B cell (primary cell): ENCODE results near the gene TPRG1L. TPM values are rescaled to one million over a fixed set of nuclear protein-coding genes. Genes with fewer than 3 reads are reported as not detected.

Experiments
- ATAC-seq: fragments of 200-7000 bp; cut with Tn5 transposase; one replicate; pipeline ENCODE4 v1.10.0; 2021; ENCODE audit warnings: low read depth, mild to moderate bottlenecking, moderate number of reproducible peaks, moderate library complexity
- CTCF ChIA-PET: fragments of 350-600 bp; sonication (Branson Sonifier 250); formaldehyde crosslinking; loops from one replicate; lab custom pipeline; 2021; ENCODE audit warnings: antibody characterized with exemption, inconsistent platforms; lab: Charles Lee
- POLR2A ChIA-PET: fragments of 350-600 bp; sonication (Branson Sonifier 250); formaldehyde crosslinking; loops from one replicate; lab custom pipeline; 2021; ENCODE audit warnings: antibody characterized with exemption; lab: Charles Lee
- DNase-seq: peaks from one replicate; pipeline ENCODE4 v3.0.0; 2013
- H2AFZ ChIP-seq: 2 replicates; pipeline ENCODE4 v1.6.1; 2012; ENCODE audit warnings: mild to moderate bottlenecking, low read depth, low read length; ENCODE audit not compliant: insufficient read depth, poor library complexity, severe bottlenecking
- H3K27ac ChIP-seq, 2 donors: 1 replicate in 1 of 2; 2 replicates in 1 of 2; pipeline ENCODE4 v1.5.1; 2012 to 2013; ENCODE audit warnings: low read length in 2 of 2, mild to moderate bottlenecking in 2 of 2, moderate library complexity in 1 of 2
- H3K27me3 ChIP-seq, 4 experiments: fragments of 200-600 bp in 1 of 4; sonication (generic) in 1 of 4; replicated peaks in 1 of 4; 1 replicate in 2 of 4; 2 replicates in 2 of 4; pipeline versions ENCODE4 v1.6.1 to v1.7.0; 2013 to 2016; ENCODE audit warnings: low read length in 3 of 4, mild to moderate bottlenecking in 2 of 4, mixed read lengths in 1 of 4, moderate library complexity in 1 of 4; ENCODE audit not compliant: insufficient read depth in 4 of 4, control insufficient read depth in 3 of 4; ENCODE audit errors: control extremely low read depth in 1 of 4
- H3K36me3 ChIP-seq, 2 experiments: replicated peaks in 1 of 2; 1 replicate in 1 of 2; 2 replicates in 1 of 2; pipeline versions ENCODE4 v1.6.1 to v1.7.1; 2013; ENCODE audit warnings: low read length in 1 of 2; ENCODE audit not compliant: insufficient read depth in 2 of 2, control insufficient read depth in 1 of 2; ENCODE audit errors: control extremely low read depth in 1 of 2, extremely low read depth in 1 of 2
- H3K4me1 ChIP-seq, 2 donors: fragments of 200-600 bp in 1 of 2; sonication (generic) in 1 of 2; 1 replicate in 1 of 2; 2 replicates in 1 of 2; pipeline versions ENCODE4 v1.5.1 to v1.6.1; 2013 to 2017; ENCODE audit warnings: low read length in 2 of 2; ENCODE audit not compliant: control insufficient read depth in 2 of 2, insufficient read depth in 2 of 2
- H3K4me2 ChIP-seq: replicated peaks from 2 replicates; pipeline ENCODE3; 2012; ENCODE audit warnings: mild to moderate bottlenecking, low read depth, low read length; ENCODE audit not compliant: poor library complexity, severe bottlenecking
- H3K4me3 ChIP-seq, 5 experiments: fragments of 200-600 bp in 1 of 5; sonication (generic) in 1 of 5; 1 replicate in 3 of 5; 2 replicates in 2 of 5; pipeline versions ENCODE4 v1.5.1 to v1.7.0; 2011 to 2016; ENCODE audit warnings: low read length in 4 of 5, mild to moderate bottlenecking in 4 of 5, low read depth in 2 of 5, control low read depth in 1 of 5, moderate library complexity in 1 of 5; ENCODE audit not compliant: insufficient read depth in 1 of 5; ENCODE audit errors: control extremely low read depth in 1 of 5, extremely low read depth in 1 of 5
- H3K79me2 ChIP-seq: fragments of 200-600 bp; sonication (generic); one replicate; pipeline ENCODE4 v1.6.0; 2016; ENCODE audit warnings: low read length; ENCODE audit not compliant: control insufficient read depth, insufficient read depth
- H3K9ac ChIP-seq: fragments of 200-600 bp; sonication (generic); 2 replicates; pipeline ENCODE4 v1.6.1; 2017; ENCODE audit warnings: mild to moderate bottlenecking, low read length, moderate library complexity
- H3K9me3 ChIP-seq, 3 donors: one replicate each; pipeline versions ENCODE4 v1.6.1 to v1.7.1; 2013; ENCODE audit warnings: low read length in 2 of 3; ENCODE audit not compliant: control insufficient read depth in 2 of 3, insufficient read depth in 1 of 3; ENCODE audit errors: control extremely low read depth in 1 of 3
- H4K20me1 ChIP-seq: 2 replicates; pipeline ENCODE4 v1.6.0; 2012; ENCODE audit warnings: mild to moderate bottlenecking, low read length; ENCODE audit not compliant: insufficient read depth, control insufficient read depth, poor library complexity, severe bottlenecking
- H3K27ac Mint-ChIP-seq: one replicate; pipeline ENCODE4 v1.8.0; 2021; ENCODE audit warnings: mixed read lengths
- H3K27me3 Mint-ChIP-seq: one replicate; pipeline ENCODE4 v1.8.0; 2021; ENCODE audit warnings: mixed read lengths
- H3K4me1 Mint-ChIP-seq: one replicate; pipeline ENCODE4 v1.8.0; 2021; ENCODE audit warnings: mixed read lengths
- H3K4me3 Mint-ChIP-seq: one replicate; pipeline ENCODE4 v1.8.0; 2021; ENCODE audit warnings: mixed read lengths
- H3K9me3 Mint-ChIP-seq: one replicate; pipeline ENCODE4 v1.8.0; 2022; ENCODE audit warnings: mixed read lengths; ENCODE audit not compliant: insufficient read depth
- EZH2 ChIP-seq: IDR thresholded peaks from 2 replicates; pipeline ENCODE4 v1.6.1; 2012; ENCODE audit warnings: borderline replicate concordance, low read depth, mild to moderate bottlenecking, moderate library complexity, low read length; ENCODE audit not compliant: insufficient read depth, poor library complexity, severe bottlenecking
- WGBS: methylation state at CpG from one replicate; pipeline ENCODE4 v1.1.5; 2013; ENCODE audit warnings: missing lambda C conversion rate; ENCODE audit not compliant: insufficient coverage; 5-methylcytosine and 5-hydroxymethylcytosine counted together
- intact Hi-C: fragments of 100-400 bp; cut with micrococcal nuclease; formaldehyde crosslinking; loops from one replicate; pipeline ENCODE4 v1.10.0; 2022
- polyA plus RNA-seq: library from polyadenylated mRNA; depleted of rRNA; stranded (reverse); fragments of >200 nt; gene quantifications from 2 replicates; pipeline ENCODE4 v1.2.3, GENCODE V29; 2012
- total RNA-seq, 2 donors: library from RNA; stranded (reverse); fragments of 120-200 nt in 1 of 2; gene quantifications; 1 replicate in 1 of 2; 2 replicates in 1 of 2; pipeline versions ENCODE4 v1.2.3 to v1.2.4, GENCODE V29; 2013 to 2022
- TF ChIP-seq, protein P1 (sequence below): fragments of 200-600 bp; IDR thresholded peaks from one replicate; pipeline ENCODE4 v1.8.0; 2022; ENCODE audit warnings: antibody characterized with exemption, mild to moderate bottlenecking

Gene TPRG1L
- total and polyA plus RNA-seq, 2 donors (not counting 1 experiment from before 2014, with no cell fraction given) = 19.5 to 48.6 TPM

DNA sequence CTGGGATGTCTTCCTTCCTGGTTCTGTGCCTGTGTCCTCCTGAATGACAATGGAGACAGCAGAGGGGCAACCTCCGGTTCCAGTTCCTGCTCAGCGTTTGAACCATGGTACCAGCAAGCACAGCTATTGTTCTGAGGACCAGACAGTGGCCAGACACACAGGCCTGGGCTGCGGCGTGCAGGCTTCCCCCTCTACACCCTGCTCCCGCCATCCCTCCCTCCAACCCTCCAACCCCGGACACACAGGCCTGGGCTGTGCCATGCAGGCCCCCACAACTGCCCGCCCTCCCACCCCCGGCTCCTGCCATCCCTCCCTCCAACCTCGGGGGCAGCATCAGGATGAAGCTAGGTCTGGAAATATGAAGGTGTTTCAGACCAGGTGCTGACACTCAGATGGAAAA, 8.0 kb upstream of the TPRG1L start:
- H3K4me3 Mint-ChIP-seq = no peak overlapping the region
- Histone ChIP-seq H3K9ac (no peak overlapping the region), H3K4me3 (no peak overlapping the region), H3K36me3 (no peaks in the 10 kb centered on the region), H3K4me1 (peaks cover 2 to 15% of the 10 kb centered on the region in 2 donors), H3K9me3 (no peaks in the 10 kb centered on the region), H4K20me1 (no peaks in the 10 kb centered on the region), H3K79me2 (no peaks in the 10 kb centered on the region), H3K27me3 (peaks cover 0 to 20% (median 3%) of the 10 kb centered on the region in 4 experiments), H3K4me2 (no peak overlapping the region), H3K27ac (no peak overlapping the region), H2AFZ (no peak overlapping the region)
- no peak for TF ChIP-seq EZH2
- TF ChIP-seq, protein P1, sequence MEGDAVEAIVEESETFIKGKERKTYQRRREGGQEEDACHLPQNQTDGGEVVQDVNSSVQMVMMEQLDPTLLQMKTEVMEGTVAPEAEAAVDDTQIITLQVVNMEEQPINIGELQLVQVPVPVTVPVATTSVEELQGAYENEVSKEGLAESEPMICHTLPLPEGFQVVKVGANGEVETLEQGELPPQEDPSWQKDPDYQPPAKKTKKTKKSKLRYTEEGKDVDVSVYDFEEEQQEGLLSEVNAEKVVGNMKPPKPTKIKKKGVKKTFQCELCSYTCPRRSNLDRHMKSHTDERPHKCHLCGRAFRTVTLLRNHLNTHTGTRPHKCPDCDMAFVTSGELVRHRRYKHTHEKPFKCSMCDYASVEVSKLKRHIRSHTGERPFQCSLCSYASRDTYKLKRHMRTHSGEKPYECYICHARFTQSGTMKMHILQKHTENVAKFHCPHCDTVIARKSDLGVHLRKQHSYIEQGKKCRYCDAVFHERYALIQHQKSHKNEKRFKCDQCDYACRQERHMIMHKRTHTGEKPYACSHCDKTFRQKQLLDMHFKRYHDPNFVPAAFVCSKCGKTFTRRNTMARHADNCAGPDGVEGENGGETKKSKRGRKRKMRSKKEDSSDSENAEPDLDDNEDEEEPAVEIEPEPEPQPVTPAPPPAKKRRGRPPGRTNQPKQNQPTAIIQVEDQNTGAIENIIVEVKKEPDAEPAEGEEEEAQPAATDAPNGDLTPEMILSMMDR = no peak
- intact Hi-C loops = no loop called here
- no peak for ATAC-seq
- H3K9me3 Mint-ChIP-seq = no peaks in the 10 kb centered on the region
- ChIA-PET CTCF (interaction anchor here (0.8 to 1.6 kb wide), 6 partner anchors 9 to 131 kb away, joined by 3 to 5 read pairs (median 3); no protein-coding TSS in a partner anchor), POLR2A (no interaction called here)
- H3K27me3 Mint-ChIP-seq = peaks cover 29% of the 10 kb centered on the region
- no peak overlapping the region for H3K27ac Mint-ChIP-seq
- H3K4me1 Mint-ChIP-seq = peaks cover 25% of the 10 kb centered on the region
- 95% methylated on average over 2 of the region's 9 CpGs for WGBS
- no peak for DNase-seq

DNA sequence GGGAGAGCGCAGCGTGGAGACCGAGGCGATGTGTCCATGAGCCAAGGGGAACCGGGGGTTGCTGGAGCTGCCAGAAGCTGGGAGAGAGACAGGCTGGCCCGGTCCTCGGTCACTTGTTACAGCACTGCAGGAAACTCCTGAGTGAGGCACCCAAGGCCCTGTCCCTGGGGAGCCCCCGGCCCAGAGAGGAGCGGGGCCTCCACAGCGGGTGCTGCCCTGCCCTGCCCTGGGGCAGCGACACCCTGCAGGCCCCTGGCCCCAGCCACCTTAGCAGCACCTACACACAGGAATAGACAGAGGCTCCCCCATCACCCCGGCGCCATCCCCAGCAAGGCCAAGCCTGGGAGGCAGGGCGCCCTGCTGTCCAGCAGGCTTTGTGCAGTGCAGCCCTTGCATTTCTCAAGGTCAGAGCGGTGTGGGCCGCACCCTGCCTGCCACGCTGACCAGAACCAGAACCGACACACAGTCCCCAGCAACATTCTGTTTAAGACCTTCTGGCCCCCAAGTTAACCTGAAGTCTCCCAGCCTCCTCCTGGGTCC, 6.9 kb upstream of the TPRG1L start:
- POLR2A ChIA-PET = no interaction called here
- Histone ChIP-seq H3K79me2 (no peaks in the 10 kb centered on the region), H3K4me1 (peaks cover 0 to 12% of the 10 kb centered on the region in 2 donors), H4K20me1 (no peaks in the 10 kb centered on the region), H3K4me3 (no peak overlapping the region), H3K4me2 (no peak overlapping the region), H3K9ac (no peak overlapping the region), H3K27me3 (peaks cover 0 to 15% (median 0%) of the 10 kb centered on the region in 4 experiments), H3K27ac (no peak overlapping the region), H2AFZ (no peak overlapping the region), H3K9me3 (no peaks in the 10 kb centered on the region), H3K36me3 (no peaks in the 10 kb centered on the region)
- Mint-ChIP-seq H3K4me3 (no peak overlapping the region), H3K27ac (no peak overlapping the region), H3K9me3 (no peaks in the 10 kb centered on the region), H3K27me3 (peaks cover 25% of the 10 kb centered on the region), H3K4me1 (peaks cover 29% of the 10 kb centered on the region)
- no peak for DNase-seq
- WGBS = 85% methylated on average over 17 of the region's 18 CpGs
- CTCF ChIA-PET = interaction anchor here (0.8 to 1.6 kb wide), 7 partner anchors 10 to 132 kb away, joined by 3 to 8 read pairs (median 3); no protein-coding TSS in a partner anchor
- TF ChIP-seq EZH2 = no peak
- TF ChIP-seq, protein P1 = no peak
- no peak for ATAC-seq
- intact Hi-C loops = no loop called here
